HG03175 (cell line): ENCODE data around the gene FXYD1.
"Not testable (repeated sequence)": the region's sequence is repeated elsewhere in the genome, so short reads cannot be mapped to it uniquely, and the experiment has no call there.

ENCODE experiments used
- ATAC-seq: cut with Tn5 transposase; IDR thresholded peaks from one replicate; pipeline ENCODE4 v1.9.1; 2021; ENCODE audit warnings: mild to moderate bottlenecking, moderate library complexity; ENCODE audit not compliant: unreplicated experiment

The FXYD1 gene

GRCh38 chr19:35138305-35138892 lies at the start of gene FXYD1:
Gene FXYD1, plus strand, starts transcription at chr19:35138824. Its CDS starts 1,256 bp downstream, at chr19:35140080.
- no peak for ATAC-seq

DNA sequence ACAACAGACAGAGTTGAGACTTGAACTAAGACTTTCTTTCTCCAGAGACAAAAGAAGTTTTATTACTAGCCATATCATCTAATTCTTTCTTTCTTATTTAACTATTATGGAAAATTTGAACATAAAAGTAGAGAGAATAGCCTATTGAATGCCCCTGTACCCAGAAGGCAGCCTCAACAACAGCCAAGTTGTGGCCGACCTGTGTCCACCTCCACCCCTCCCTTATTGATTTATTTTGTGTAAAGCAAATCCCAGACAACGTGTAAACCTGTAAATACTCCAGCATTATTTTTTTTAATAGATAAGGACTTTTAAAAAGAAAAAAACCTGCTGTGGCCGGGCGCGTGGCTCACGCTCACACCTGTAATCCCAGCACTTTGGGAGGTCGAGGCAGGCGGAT lies 49.1 kb upstream of the FXYD1 start:
- no peak for ATAC-seq

GRCh38 chr19:35090160-35090505 lies 48.5 kb upstream of the FXYD1 start:
- ATAC-seq = no peak

DNA sequence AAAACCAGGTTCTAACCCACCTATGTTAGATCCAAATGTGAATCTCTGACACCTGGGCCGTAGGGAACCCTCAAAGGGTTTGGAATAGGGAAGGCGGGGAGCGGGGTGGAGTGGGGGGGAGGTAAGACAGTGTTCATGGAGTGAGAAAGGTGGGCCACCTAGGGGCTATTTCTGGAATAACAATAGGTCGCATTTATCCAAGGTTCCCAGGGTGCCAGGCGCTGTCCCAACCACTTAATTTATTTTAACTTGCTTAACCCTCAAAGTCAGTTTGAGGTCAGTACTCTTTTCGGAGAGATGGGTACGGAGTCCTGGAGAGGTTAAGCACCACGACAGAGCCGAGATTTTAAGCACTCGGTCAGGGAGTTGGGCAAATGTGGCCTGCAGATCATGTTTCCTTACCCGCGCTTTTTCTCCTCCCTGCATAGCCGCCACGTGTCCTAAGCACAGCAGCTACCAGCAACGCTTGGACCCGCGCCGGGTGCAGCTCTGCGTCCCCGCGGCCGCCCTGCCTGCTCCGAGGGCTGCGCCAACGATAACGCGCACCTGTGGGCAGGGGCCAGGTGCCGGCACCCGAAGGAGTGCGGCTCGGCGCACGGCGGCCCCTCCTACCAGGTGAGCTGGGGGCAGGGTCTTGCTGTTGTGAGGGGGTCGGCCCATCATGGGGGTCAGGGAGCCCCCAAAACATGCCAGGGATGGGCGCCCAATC lies 48.0 kb upstream of the FXYD1 start:
- no peak for ATAC-seq

DNA sequence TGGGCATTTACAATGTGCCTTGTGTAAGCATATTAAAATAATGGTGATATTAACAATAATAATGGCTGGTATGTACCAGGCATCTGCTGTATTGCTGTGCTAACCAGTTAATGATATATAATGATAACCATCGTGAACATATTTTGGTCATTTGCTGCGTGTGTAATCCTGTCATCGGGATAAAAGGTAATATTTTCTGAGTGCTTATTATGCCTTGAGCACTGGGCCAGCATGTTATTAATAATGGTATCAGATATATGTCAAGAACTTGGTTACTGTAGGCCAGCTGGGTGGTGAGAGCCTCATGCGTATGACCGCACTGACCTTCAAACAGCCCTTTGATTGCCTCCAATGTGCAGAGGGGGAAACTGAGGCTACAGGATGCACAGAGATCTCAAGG lies 45.2 kb upstream of the FXYD1 start:
- no peak for ATAC-seq

GRCh38 chr19:35093941-35094647 lies 44.5 kb upstream of the FXYD1 start:
- no peak for ATAC-seq

- no peak for ATAC-seq
These were observed 44.0 kb upstream of the FXYD1 start for GRCh38 chr19:35094656-35095055.

DNA sequence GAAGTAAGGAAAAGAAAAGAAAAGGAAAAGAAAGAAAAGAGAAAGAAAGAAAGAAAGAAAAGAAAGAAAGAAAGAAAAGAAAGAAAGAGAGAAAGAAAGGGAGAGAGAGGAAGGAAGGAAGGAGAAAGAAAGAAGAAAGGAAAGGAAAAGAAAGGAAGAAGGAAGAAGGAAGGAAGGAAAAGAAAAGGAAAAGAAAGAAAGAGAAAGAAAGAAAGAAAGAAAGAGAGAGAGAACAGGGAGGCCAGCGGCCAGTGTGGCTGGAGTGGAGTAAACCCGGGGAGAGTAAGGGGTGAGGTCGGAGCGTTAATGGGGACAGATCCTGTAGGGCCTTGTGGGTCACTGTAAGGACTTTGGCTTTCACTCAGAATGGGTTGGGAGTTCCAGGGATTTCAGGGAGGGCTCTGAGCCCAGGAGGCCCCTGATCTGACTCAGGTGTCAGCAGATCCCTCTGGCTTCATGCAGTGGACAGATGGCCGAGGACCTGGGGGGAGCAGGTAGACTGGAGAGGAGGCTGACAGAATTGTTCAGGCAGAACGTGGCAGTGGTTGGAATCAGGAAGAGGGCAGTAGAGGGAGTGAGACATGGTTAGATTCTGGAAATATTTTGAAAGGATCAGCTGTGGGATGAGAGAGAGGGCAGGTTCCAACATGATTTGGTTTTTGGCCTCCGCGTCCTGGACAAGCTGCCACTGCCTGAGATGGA lies 42.8 kb upstream of the FXYD1 start:
- ATAC-seq = no peak

GRCh38 chr19:35098413-35099049 lies 40.1 kb upstream of the FXYD1 start:
- no peak for ATAC-seq

DNA sequence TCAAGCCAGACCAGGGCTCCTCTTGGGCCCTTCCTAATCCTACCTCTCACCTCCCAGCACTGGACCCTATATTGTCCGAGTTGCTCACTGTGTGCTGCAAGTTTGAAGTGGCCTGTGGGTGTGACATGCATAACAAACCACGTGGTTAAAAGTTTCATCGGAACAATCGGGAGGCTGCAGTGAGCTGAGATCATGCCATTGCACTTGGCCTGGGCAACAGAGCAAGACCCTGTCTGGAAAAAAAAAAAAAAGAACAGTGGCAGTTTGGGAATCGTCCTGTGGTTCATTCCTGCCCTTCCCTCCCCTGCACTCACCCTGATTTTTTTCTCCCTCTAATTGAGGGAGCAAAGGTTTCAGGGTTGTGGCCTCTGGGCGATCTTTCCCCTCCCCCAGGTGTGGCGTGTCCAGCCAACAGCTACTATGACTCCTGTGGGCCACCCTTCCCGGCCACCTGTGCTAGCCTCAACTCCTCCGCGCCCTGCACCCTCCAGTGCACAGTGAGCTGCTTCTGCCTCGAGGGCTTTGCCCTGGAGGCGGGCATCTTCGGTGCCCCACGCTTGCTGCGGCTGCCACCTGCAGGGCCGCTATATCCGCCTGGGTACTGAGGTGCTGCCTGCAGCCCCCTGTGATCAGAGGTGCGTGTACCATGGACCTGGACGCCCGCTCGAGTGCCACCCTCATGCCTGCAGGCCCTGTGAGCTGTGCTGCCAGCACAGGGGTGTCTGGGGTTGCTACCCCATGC lies 39.3 kb upstream of the FXYD1 start:
- ATAC-seq = no peak

GRCh38 chr19:35099897-35100275 lies 38.7 kb upstream of the FXYD1 start:
- ATAC-seq = no peak

- ATAC-seq = no peak
These were observed 37.8 kb upstream of the FXYD1 start for GRCh38 chr19:35100588-35101533.

- not testable (repeated sequence) for ATAC-seq
These were observed 36.7 kb upstream of the FXYD1 start for GRCh38 chr19:35101949-35102348.

- ATAC-seq = not testable (repeated sequence)
These were observed 35.0 kb upstream of the FXYD1 start for GRCh38 chr19:35103614-35104013.

- ATAC-seq = no peak
These were observed 34.3 kb upstream of the FXYD1 start for GRCh38 chr19:35104361-35104760.

DNA sequence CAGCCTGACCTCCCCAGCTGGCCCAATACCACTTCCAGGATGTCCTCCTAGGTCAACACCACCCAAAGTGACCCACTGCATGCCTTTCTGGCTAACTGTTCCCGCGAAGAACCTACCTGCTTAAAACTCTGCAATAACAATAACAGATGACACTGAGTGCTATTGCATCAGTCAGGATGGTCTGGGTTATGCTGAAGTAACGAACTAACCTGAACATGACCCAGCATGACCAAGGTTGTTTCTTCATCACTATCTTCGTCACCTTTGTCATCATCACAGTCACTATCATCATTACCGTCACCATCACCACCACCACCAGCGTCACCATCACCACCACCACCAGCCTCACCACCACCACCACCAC lies 33.6 kb upstream of the FXYD1 start:
- no peak for ATAC-seq

GRCh38 chr19:35105411-35106290 lies 33.0 kb upstream of the FXYD1 start:
- ATAC-seq = no peak

- ATAC-seq = no peak
These were observed 32.4 kb upstream of the FXYD1 start for GRCh38 chr19:35106291-35106583.
